ENCODE data around the gene STK10. TPM values are rescaled to one million over a fixed set of nuclear protein-coding genes. Genes with fewer than 3 reads are reported as not detected.

The STK10 gene
- total RNA-seq, 4 donors from 2014 or later, result 14.1 to 30.4 (median 19.4) TPM

GRCh38 chr5:172078726-172079345 lies 109.2 kb downstream of the STK10 start:
- no peaks in the 10 kb centered on the region for H3K27me3 ChIP-seq
- 68 to 72% methylated on average over 5 to 8 of the region's 8 CpGs for WGBS, 2 donors (ENCODE audit: low coverage in 1 of 2)
- TF ChIP-seq POLR2A (IDR thresholded peaks at IDR 0.05) (no peak), POLR2AphosphoS5 (IDR thresholded peaks at IDR 0.05) (no peak), EP300 (IDR thresholded peaks at IDR 0.05) (no peak), CTCF (IDR thresholded peaks at IDR 0.05) (no peak)
- no peak overlapping the region for H3K27ac ChIP-seq
- peaks cover 0 to 22% (median 0%) of the 10 kb centered on the region in 3 donors for H3K4me1 ChIP-seq
- H3K36me3 ChIP-seq, result peaks cover 0 to 55% of the 10 kb centered on the region in 2 donors
- no peak overlapping the region for H3K4me3 ChIP-seq
- ATAC-seq, result peak; percentile 55
- no peaks in the 10 kb centered on the region for H3K9me3 ChIP-seq

- peaks cover 0 to 22% (median 0%) of the 10 kb centered on the region in 3 donors for H3K4me1 ChIP-seq
- TF ChIP-seq CTCF (IDR thresholded peaks at IDR 0.05) (no peak), EP300 (IDR thresholded peaks at IDR 0.05) (no peak), POLR2AphosphoS5 (IDR thresholded peaks at IDR 0.05) (no peak), POLR2A (IDR thresholded peaks at IDR 0.05) (no peak)
- ATAC-seq, result no peak
- no peak overlapping the region for H3K27ac ChIP-seq
- no peak overlapping the region for H3K4me3 ChIP-seq
- H3K27me3 ChIP-seq, result no peaks in the 10 kb centered on the region
- no peaks in the 10 kb centered on the region for H3K9me3 ChIP-seq
- H3K36me3 ChIP-seq, result peaks cover 0 to 55% of the 10 kb centered on the region in 2 donors
- WGBS, 2 donors (ENCODE audit: low coverage in 1 of 2), result 82 to 89% methylated on average over 8 of the region's 9 CpGs
Observed at GRCh38 chr5:172077664-172078425, 110.2 kb downstream of the STK10 start.

- Histone ChIP-seq H3K27me3 (no peaks in the 10 kb centered on the region), H3K4me3 (no peak overlapping the region), H3K36me3 (peaks cover 0 to 44% of the 10 kb centered on the region in 2 donors), H3K27ac (no peak overlapping the region), H3K4me1 (peaks cover 0 to 22% (median 0%) of the 10 kb centered on the region in 3 donors), H3K9me3 (no peaks in the 10 kb centered on the region)
- no peak for ATAC-seq
- TF ChIP-seq CTCF (IDR thresholded peaks at IDR 0.05) (no peak), POLR2A (IDR thresholded peaks at IDR 0.05) (no peak), POLR2AphosphoS5 (IDR thresholded peaks at IDR 0.05) (no peak), EP300 (IDR thresholded peaks at IDR 0.05) (no peak)
- 42 to 63% methylated on average over 8 to 9 of the region's 10 CpGs for WGBS, 2 donors (ENCODE audit: low coverage in 1 of 2)
Observed at GRCh38 chr5:172076761-172077244, 111.2 kb downstream of the STK10 start.

- Histone ChIP-seq H3K4me1 (peaks cover 0 to 22% (median 0%) of the 10 kb centered on the region in 3 donors), H3K27ac (no peak overlapping the region), H3K4me3 (no peak overlapping the region), H3K27me3 (no peaks in the 10 kb centered on the region), H3K9me3 (no peaks in the 10 kb centered on the region), H3K36me3 (peaks cover 0 to 33% of the 10 kb centered on the region in 2 donors)
- TF ChIP-seq POLR2A (IDR thresholded peaks at IDR 0.05) (no peak), EP300 (IDR thresholded peaks at IDR 0.05) (no peak), POLR2AphosphoS5 (IDR thresholded peaks at IDR 0.05) (no peak), CTCF (IDR thresholded peaks at IDR 0.05) (no peak)
- no peak for ATAC-seq
- WGBS, 2 donors (ENCODE audit: low coverage in 1 of 2), result 95 to 96% methylated on average over 4 of the region's 4 CpGs
Observed at GRCh38 chr5:172075656-172076055, 112.4 kb downstream of the STK10 start.
